ENCODE measurements around the gene PIP4K2A.
"Not testable (repeated sequence)": the region's sequence is repeated elsewhere in the genome, so short reads cannot be mapped to it uniquely, and the experiment has no call there.

PIP4K2A gene

DNA sequence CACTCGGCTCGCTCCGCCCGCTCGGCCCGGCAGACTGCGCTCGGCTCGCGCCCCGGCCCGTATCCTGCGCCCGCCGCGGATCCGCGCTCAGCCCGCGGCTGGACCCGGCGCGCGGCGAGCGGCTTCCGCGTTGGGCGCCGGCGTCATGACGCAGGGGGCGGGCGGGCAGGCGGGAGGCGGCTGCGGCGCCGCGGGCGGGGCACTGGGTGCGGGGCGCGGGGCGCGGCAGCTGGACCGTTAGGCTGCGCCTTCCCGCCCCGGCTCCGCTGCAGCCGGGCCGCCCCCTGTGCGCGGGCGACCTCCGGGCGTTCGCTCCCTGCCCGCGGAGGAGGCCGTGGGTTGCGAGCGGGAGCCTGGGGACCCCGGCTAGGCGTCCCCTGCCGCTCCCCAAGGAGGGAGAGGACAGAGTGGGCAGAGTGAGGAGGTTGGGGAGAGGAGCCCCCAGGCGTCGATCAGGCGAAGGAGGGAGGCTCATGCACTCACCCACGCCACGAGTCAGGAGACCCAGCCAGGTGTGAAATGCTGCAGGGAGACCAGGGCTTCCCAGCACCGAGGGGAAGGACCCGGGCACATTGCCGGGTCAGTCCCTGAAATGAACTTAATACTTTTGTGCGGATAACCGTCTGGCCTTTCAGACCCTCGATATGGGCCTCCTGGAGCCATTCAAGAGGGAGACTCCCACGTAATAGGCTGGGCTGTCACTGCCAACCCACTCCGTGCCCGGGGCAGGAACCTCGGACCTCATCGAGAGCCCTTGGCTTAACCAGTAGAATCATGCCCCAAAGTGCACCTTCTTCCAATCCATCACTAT, at the start of gene PIP4K2A:
TSS of gene PIP4K2A (minus strand) at position 100 of the 811 bp plus-strand sequence. CDS start 252 bp downstream, outside the sequence.
- Histone ChIP-seq H3K9ac (ENCODE audit: low read depth, low read length) (peak within 1 kb of the TSS; percentile 58), H3K4me1 (ENCODE audit: insufficient read depth, low read length) (no peaks in the 10 kb centered on the region)

DNA sequence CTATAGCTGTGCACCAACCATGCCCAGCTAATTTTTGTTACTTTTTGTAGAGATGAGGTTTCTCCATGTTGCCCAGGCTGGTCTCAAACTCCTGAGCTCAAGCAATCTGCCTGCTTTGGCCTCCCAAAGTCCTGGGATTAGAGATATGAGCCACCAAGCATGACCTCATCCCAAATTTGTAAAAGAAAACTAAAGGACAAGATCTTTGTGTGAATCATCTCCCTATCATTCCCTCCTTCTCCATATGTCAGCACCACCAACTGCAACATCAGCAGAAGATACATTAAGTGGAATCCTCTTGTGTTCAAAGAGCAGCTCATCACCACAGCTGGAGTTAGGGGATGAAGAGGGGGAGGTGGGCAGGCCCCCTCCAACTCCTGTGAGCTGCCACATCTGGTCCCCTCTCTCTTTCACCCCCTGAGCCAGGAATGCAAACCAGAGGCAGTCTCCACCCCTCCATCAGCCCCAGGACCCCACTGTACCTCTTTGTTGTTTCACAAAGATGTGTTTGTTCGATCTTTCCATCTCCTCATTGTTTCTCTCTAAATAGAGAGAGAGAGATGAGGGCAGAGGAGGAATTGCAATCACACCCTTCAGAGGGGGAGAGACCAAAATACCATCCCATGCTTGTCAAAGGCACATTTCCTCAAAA, 47.3 kb upstream of the PIP4K2A start:
- no peaks in the 10 kb centered on the region for H3K4me1 ChIP-seq (ENCODE audit: insufficient read depth, low read length)
- no peak overlapping the region for H3K9ac ChIP-seq (ENCODE audit: low read depth, low read length)
- no peaks in the 10 kb centered on the region for H3K9me3 ChIP-seq (ENCODE audit: control insufficient read depth, insufficient read depth, low read length)
- H3K36me3 ChIP-seq (ENCODE audit: insufficient read depth, low read length), result no peaks in the 10 kb centered on the region

More for the DNA sequence above, at the start of gene PIP4K2A:
- Histone ChIP-seq H3K9me3 (ENCODE audit: control insufficient read depth, insufficient read depth, low read length) (no peaks in the 10 kb centered on the region), H3K36me3 (ENCODE audit: insufficient read depth, low read length) (no peaks in the 10 kb centered on the region)

DNA sequence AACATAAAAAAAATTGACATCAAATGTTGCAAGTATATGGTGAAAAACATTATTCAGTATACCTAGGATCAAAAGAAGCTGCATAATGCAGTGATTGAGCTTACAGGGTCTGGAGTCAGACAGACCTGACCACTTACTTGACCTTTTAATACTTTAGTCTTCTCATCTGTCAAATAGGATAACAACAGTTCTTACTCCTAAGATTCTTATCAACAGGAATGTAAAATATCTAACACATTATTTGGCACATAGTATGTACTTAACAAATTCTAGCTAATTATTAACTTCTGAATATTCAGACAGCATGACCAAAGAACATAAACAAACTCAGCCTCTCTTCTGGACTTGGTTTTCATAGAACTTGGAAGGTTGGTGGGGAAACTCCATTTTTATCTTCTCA, 45.6 kb upstream of the PIP4K2A start:
- no peak overlapping the region for H3K9ac ChIP-seq (ENCODE audit: low read depth, low read length)
- no peaks in the 10 kb centered on the region for H3K4me1 ChIP-seq (ENCODE audit: insufficient read depth, low read length)
- H3K9me3 ChIP-seq (ENCODE audit: control insufficient read depth, insufficient read depth, low read length), result no peaks in the 10 kb centered on the region
- no peaks in the 10 kb centered on the region for H3K36me3 ChIP-seq (ENCODE audit: insufficient read depth, low read length)

DNA sequence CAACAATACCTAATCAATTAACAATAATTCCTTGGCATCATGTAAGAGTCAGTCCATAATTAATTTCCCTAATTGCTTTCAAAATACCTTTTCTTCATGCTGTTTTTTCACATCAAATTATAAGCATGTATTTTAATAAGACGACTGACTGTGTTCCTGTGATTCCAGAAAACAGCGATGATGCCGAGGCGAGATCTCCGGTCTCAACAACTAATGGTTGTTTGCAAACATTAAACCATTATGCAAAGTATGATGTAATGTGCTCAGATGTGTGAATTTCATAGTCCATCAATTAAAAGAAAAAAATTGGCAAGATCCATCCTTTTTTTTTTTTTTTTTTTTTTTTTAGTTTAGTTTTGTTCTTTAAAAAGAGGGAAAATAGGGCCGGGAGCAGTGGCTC, 44.5 kb upstream of the PIP4K2A start:
- no peaks in the 10 kb centered on the region for H3K9me3 ChIP-seq (ENCODE audit: control insufficient read depth, insufficient read depth, low read length)
- no peaks in the 10 kb centered on the region for H3K36me3 ChIP-seq (ENCODE audit: insufficient read depth, low read length)
- no peaks in the 10 kb centered on the region for H3K4me1 ChIP-seq (ENCODE audit: insufficient read depth, low read length)
- H3K9ac ChIP-seq (ENCODE audit: low read depth, low read length), result no peak overlapping the region

DNA sequence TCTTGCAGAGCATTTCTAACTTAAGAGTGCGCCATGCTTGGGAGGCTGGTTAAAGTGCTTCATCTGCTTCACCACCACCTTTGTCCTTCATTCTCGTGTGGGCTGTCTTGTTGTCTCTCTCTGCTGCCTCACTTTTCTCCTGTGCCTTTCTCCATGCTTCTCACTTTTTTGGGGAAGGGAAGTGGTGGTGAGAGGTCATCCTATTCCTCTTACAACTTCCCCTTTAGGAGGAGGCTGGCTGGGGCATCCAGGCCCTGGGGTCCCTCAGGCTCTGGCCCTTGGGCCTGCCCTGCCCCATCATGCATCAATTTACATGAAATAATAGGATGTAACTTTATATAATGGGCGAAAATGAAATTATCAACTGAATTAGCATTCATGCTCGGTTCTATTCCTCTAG, 39.9 kb upstream of the PIP4K2A start:
- H3K9ac ChIP-seq (ENCODE audit: low read depth, low read length), result no peak overlapping the region
- no peaks in the 10 kb centered on the region for H3K36me3 ChIP-seq (ENCODE audit: insufficient read depth, low read length)
- no peaks in the 10 kb centered on the region for H3K9me3 ChIP-seq (ENCODE audit: control insufficient read depth, insufficient read depth, low read length)

DNA sequence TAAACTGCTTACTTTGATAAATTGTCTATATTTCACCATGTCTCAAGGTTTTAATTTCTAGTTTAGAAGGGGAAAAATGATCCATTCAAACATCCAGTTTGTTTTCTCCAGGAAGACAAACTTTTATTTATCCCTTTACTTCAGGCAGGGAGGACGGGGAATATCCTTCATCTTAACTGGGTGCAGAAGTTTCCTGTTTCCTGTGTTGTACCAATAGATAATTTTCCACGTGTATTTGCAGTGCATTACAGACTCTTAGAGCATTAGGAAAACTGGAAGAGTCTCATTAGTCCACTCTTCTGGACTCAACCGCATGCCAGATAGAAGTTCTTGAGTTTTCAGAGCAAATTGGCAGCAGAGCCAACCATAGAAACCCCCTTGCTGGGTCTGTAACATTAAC, 39.4 kb upstream of the PIP4K2A start:
- Histone ChIP-seq H3K36me3 (ENCODE audit: insufficient read depth, low read length) (no peaks in the 10 kb centered on the region), H3K9ac (ENCODE audit: low read depth, low read length) (no peak overlapping the region), H3K4me1 (ENCODE audit: insufficient read depth, low read length) (no peaks in the 10 kb centered on the region), H3K9me3 (ENCODE audit: control insufficient read depth, insufficient read depth, low read length) (no peaks in the 10 kb centered on the region)

More for the DNA sequence above, 39.9 kb upstream of the PIP4K2A start:
- no peaks in the 10 kb centered on the region for H3K4me1 ChIP-seq (ENCODE audit: insufficient read depth, low read length)

DNA sequence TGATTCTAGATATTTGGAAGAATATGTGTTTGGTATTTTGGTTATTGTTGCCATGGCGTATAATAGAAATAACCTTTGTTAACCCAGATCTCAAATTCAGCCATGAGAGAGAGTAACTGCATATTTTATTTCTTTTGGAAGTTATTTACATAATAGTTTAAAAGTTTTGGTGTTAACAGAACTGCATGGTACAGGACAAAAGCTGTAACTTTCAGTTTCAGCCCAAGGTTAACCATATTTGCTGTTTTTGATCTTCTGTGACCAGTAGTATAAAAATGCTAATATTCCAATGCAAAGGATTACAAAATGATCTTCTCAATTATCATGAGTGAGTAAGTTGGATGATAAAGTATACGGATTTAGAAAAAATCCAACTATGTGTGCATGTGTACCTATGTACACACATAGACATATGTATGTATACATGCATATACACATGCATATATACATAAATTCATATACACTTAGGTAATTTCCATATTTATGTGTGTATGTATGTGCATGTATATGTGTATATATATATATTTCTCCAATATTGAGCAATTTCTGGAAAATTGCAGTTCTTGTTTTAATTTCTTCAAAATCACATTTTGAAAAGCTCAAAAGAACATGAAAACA, 38.0 kb upstream of the PIP4K2A start:
- H3K36me3 ChIP-seq (ENCODE audit: insufficient read depth, low read length), result no peaks in the 10 kb centered on the region

DNA sequence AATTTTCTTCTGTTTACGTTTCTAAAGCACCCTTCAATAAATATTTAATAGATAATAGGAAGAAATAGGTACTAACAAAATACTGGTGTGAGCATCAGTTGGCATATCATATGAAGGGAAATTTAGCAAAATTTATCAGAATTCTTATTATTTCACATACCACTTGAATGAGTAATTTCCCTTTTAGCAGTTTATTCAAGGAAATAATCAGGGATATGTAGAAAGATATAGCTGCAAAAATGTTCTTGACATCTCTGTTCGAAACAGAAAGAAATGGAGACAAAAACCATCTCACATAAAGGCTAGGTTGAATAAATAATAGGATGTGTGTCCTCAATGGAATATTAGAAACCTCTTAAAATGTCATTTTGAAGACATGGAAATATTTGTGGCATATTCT, 35.8 kb upstream of the PIP4K2A start:
- Histone ChIP-seq H3K4me1 (ENCODE audit: insufficient read depth, low read length) (no peaks in the 10 kb centered on the region), H3K9me3 (ENCODE audit: control insufficient read depth, insufficient read depth, low read length) (no peaks in the 10 kb centered on the region), H3K9ac (ENCODE audit: low read depth, low read length) (no peak overlapping the region), H3K36me3 (ENCODE audit: insufficient read depth, low read length) (no peaks in the 10 kb centered on the region)

More for the DNA sequence above, 38.0 kb upstream of the PIP4K2A start:
- Histone ChIP-seq H3K9me3 (ENCODE audit: control insufficient read depth, insufficient read depth, low read length) (no peaks in the 10 kb centered on the region), H3K4me1 (ENCODE audit: insufficient read depth, low read length) (no peaks in the 10 kb centered on the region), H3K9ac (ENCODE audit: low read depth, low read length) (no peak overlapping the region)

DNA sequence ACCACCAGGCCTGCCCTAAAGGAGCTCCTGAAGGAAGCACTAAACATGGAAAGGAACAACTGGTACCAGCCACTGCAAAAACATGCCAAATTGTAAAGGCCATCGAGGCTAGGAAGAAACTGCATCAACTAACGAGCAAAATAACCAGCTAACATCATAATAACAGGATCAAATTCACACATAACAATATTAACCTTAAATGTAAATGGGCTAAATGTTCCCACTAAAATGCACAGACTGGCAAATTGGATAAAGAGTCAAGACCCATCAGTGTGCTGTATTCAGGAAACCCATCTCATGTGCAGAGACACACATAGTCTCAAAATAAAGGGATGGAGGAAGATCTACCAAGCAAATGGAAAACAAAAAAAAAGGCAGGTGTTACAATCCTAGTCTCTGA, 30.5 kb upstream of the PIP4K2A start:
- H3K9ac ChIP-seq (ENCODE audit: low read depth, low read length); H3K9me3 ChIP-seq (ENCODE audit: control insufficient read depth, insufficient read depth, low read length); H3K36me3 ChIP-seq (ENCODE audit: insufficient read depth, low read length); H3K4me1 ChIP-seq (ENCODE audit: insufficient read depth, low read length): not testable (repeated sequence)

DNA sequence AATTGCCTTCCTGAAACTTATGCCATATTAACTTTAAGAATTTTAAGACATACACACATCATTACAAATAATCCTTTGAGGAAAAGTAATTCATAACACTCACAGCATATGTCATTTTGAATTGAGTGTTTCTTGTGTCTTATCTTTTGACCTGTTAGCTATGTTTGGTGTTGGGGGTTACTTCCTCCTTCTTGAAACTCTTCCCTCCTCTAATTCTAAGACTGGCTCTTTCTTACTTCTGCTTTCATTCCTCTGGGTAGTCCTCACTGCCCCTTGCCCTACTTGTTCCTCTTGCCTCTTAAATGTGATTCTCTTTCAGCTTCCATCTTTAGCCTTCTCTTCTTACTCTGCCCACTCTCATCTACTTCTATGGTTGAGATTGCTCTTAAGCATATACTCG, 28.3 kb upstream of the PIP4K2A start:
- Histone ChIP-seq H3K9me3 (ENCODE audit: control insufficient read depth, insufficient read depth, low read length) (no peaks in the 10 kb centered on the region), H3K4me1 (ENCODE audit: insufficient read depth, low read length) (no peaks in the 10 kb centered on the region), H3K36me3 (ENCODE audit: insufficient read depth, low read length) (no peaks in the 10 kb centered on the region), H3K9ac (ENCODE audit: low read depth, low read length) (no peak overlapping the region)

DNA sequence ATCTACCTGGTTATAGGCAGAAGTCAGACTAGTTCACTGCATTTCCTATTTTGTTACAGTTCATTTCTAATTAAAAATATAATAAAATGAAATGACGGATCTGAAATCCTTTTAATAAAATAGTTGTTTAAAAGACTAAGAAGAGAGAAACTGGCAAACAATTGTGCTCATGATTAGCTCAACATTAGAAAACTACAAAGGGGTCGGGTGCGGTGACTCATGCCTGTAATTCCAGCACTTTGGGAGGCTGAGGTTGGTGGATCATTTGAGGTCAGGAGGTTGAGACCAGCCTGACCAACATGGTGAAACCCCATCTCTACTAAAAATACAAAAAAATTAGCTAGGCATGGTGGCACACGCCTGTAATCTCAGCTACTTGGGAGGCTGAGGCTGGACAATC, 27.3 kb upstream of the PIP4K2A start:
- not testable (repeated sequence) for H3K36me3 ChIP-seq (ENCODE audit: insufficient read depth, low read length); H3K4me1 ChIP-seq (ENCODE audit: insufficient read depth, low read length); H3K9ac ChIP-seq (ENCODE audit: low read depth, low read length); H3K9me3 ChIP-seq (ENCODE audit: control insufficient read depth, insufficient read depth, low read length)

DNA sequence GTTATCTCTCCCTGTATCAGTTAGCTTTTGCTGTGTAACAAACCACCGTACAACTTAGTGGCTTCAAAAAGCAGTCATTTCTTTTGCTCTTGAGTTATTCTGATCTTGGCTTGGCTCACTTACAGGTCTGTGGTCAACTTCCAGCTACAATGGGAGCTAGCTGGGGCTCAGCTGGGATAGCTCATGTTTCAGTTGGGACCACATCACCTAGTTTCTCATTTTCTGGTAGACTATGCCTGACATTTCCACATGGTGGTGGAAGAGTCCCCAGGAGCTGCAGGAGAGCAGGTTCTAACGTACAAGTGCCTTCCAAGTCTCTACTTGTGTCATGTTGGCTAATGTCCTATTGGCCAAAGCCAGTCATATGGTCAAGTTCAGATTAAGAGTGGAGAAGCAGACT, 25.8 kb upstream of the PIP4K2A start:
- Histone ChIP-seq H3K4me1 (ENCODE audit: insufficient read depth, low read length) (no peaks in the 10 kb centered on the region), H3K36me3 (ENCODE audit: insufficient read depth, low read length) (no peaks in the 10 kb centered on the region), H3K9me3 (ENCODE audit: control insufficient read depth, insufficient read depth, low read length) (no peaks in the 10 kb centered on the region), H3K9ac (ENCODE audit: low read depth, low read length) (no peak overlapping the region)

DNA sequence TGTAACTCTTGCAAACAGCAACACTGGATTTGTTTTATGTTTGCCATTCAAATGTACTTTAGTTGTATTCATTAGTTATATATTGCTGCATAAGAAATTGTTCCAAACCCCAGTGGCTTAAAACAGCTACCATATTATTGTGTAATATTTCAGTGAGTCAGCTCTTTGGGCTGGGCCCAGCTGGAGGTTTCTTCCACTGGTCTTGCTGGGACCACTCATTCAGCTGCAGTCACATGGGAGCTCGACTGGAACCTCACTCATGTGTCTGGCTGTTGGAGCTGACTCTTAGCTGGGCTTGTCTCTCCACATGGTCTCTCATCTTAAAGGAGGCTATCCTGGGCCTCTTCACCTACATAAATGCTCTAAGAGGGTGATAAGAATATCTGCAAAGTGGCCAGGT, 23.2 kb upstream of the PIP4K2A start:
- Histone ChIP-seq H3K36me3 (ENCODE audit: insufficient read depth, low read length) (no peaks in the 10 kb centered on the region), H3K9me3 (ENCODE audit: control insufficient read depth, insufficient read depth, low read length) (no peaks in the 10 kb centered on the region), H3K9ac (ENCODE audit: low read depth, low read length) (no peak overlapping the region), H3K4me1 (ENCODE audit: insufficient read depth, low read length) (no peaks in the 10 kb centered on the region)

DNA sequence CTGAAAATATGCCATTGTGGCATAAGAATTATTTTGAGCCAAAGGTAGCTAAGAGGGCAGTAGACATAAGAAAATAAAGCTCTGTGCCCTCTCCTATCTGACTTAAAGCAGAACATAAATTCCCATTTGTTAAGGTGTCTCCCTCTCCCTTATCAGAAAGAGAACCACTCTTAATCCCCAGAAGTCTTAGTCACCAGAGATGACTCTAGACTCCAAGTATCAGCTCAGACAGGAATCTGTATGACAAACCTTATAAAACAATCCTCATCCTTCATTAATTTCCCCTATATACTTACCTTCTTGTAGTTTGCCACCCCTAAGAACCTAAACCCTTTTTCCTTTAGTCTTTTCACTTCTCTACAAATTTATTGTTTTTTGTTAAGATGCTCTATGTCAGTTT, 21.8 kb upstream of the PIP4K2A start:
- Histone ChIP-seq H3K9me3 (ENCODE audit: control insufficient read depth, insufficient read depth, low read length) (no peaks in the 10 kb centered on the region), H3K4me1 (ENCODE audit: insufficient read depth, low read length) (no peaks in the 10 kb centered on the region), H3K9ac (ENCODE audit: low read depth, low read length) (no peak overlapping the region), H3K36me3 (ENCODE audit: insufficient read depth, low read length) (no peaks in the 10 kb centered on the region)

DNA sequence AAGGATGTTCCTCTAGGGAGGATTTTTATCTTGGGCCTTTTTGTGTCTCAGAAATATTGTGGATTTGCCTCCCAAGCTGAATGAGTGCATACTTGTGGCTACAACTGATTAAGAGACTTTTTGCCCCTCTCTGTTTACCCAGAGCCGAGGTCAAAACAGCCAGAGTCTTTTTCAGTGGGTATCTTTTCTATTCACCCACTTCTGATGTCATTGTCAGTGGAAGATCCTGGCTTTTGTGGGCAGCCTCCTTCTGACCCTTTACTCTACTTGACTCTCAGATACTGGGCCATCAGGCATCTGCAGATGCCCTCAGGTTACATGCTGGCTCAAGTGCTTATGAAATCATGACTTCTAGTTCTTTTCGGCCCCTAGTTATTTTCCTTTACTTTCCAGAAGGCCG, 19.6 kb upstream of the PIP4K2A start:
- Histone ChIP-seq H3K4me1 (ENCODE audit: insufficient read depth, low read length) (no peaks in the 10 kb centered on the region), H3K36me3 (ENCODE audit: insufficient read depth, low read length) (no peaks in the 10 kb centered on the region), H3K9me3 (ENCODE audit: control insufficient read depth, insufficient read depth, low read length) (no peaks in the 10 kb centered on the region), H3K9ac (ENCODE audit: low read depth, low read length) (no peak overlapping the region)
